HG03025 (cell line): ENCODE measurements around the gene TMEM201.

Source experiments
- ATAC-seq: cut with Tn5 transposase; IDR thresholded peaks from one replicate; pipeline ENCODE4 v1.9.1; 2021; ENCODE audit warnings: mild to moderate bottlenecking, moderate library complexity; ENCODE audit not compliant: unreplicated experiment, low FRiP score

Gene TMEM201

GRCh38 chr1:9577423-9577822, 11.3 kb upstream of the TMEM201 start:
- no peak for ATAC-seq

- ATAC-seq = no peak
Observed at GRCh38 chr1:9580942-9581341, 7.8 kb upstream of the TMEM201 start.

GRCh38 chr1:9586147-9586766, 2.5 kb upstream of the TMEM201 start:
- no peak for ATAC-seq

- ATAC-seq = peak; percentile 10
Observed at GRCh38 chr1:9589144-9589718, 520 bp downstream of the TMEM201 start.

GRCh38 chr1:9589719-9590157, 1.0 kb downstream of the TMEM201 start:
- no peak for ATAC-seq

GRCh38 chr1:9590201-9590600, 1.5 kb downstream of the TMEM201 start:
- ATAC-seq = no peak

GRCh38 chr1:9590945-9591668, 2.4 kb downstream of the TMEM201 start:
- no peak for ATAC-seq

- no peak for ATAC-seq
Observed at GRCh38 chr1:9591669-9592509, 3.2 kb downstream of the TMEM201 start.

- ATAC-seq = no peak
Observed at GRCh38 chr1:9592510-9593075, 3.9 kb downstream of the TMEM201 start.

- no peak for ATAC-seq
Observed at GRCh38 chr1:9593147-9593491, 4.4 kb downstream of the TMEM201 start.

- ATAC-seq = no peak
Observed at GRCh38 chr1:9593492-9594465, 5.1 kb downstream of the TMEM201 start.

- ATAC-seq = no peak
Observed at GRCh38 chr1:9594471-9595155, 5.9 kb downstream of the TMEM201 start.

- no peak for ATAC-seq
Observed at GRCh38 chr1:9595156-9595967, 6.7 kb downstream of the TMEM201 start.

GRCh38 chr1:9595968-9596340, 7.2 kb downstream of the TMEM201 start:
- no peak for ATAC-seq

GRCh38 chr1:9596415-9597123, 7.9 kb downstream of the TMEM201 start:
- no peak for ATAC-seq

GRCh38 chr1:9597361-9598315, 8.9 kb downstream of the TMEM201 start:
- ATAC-seq = no peak

- ATAC-seq = no peak
Observed at GRCh38 chr1:9598316-9598700, 9.6 kb downstream of the TMEM201 start.
